ENCODE results near the gene FBXO15. TPM values are rescaled to one million over a fixed set of nuclear protein-coding genes. Genes with fewer than 3 reads are reported as not detected.

The FBXO15 gene
- total and polyA plus RNA-seq, 4 donors: 2.6 to 9.7 (median 5.1) TPM

DNA sequence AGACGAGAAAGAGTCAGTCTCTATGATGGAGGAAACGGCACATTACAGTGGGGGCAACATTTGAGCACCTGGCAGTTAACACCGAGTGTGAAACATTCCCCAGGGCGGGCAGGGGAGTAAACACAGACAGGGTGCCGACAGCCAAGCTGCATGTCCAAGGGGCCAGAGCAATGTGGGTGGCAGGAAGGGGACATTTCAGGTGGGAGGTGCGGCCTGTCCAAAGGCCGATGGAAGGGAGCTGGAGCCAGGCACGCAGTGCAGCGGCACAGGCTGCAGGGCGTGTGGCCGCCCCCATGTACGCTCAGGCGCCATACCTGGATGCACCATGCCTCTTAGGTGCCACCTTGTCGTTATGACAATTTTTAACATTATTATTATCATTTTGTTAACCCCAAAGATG lies 43.9 kb upstream of the FBXO15 start:
- no peak for ATAC-seq (ENCODE audit: insufficient read depth, low FRiP score)
- peaks cover 0 to 13% (median 7%) of the 10 kb centered on the region in 5 donors for H3K4me1 ChIP-seq (ENCODE audit: control insufficient read depth in 5 of 5, insufficient read depth in 5 of 5, low read length in 5 of 5)
- H3K4me3 ChIP-seq: no peak overlapping the region
- 87 to 89% methylated on average over 14 of the region's 14 CpGs for WGBS, 2 donors
- H3K9ac ChIP-seq (ENCODE audit: insufficient read depth in 1 of 2, low read length in 2 of 2): no peak overlapping the region
- H3K36me3 ChIP-seq (ENCODE audit: control insufficient read depth in 4 of 4, insufficient read depth in 4 of 4, low read length in 4 of 4): no peaks in the 10 kb centered on the region
- peaks cover 0 to 2% (median 0%) of the 10 kb centered on the region in 3 donors for H3K27me3 ChIP-seq (ENCODE audit: control insufficient read depth in 3 of 3, insufficient read depth in 3 of 3, low read length in 2 of 3)
- no peak overlapping the region for H3K27ac ChIP-seq (ENCODE audit: low read depth in 1 of 2, low read length in 1 of 2)
- DNase-seq: no peak
- TF ChIP-seq, protein P1, sequence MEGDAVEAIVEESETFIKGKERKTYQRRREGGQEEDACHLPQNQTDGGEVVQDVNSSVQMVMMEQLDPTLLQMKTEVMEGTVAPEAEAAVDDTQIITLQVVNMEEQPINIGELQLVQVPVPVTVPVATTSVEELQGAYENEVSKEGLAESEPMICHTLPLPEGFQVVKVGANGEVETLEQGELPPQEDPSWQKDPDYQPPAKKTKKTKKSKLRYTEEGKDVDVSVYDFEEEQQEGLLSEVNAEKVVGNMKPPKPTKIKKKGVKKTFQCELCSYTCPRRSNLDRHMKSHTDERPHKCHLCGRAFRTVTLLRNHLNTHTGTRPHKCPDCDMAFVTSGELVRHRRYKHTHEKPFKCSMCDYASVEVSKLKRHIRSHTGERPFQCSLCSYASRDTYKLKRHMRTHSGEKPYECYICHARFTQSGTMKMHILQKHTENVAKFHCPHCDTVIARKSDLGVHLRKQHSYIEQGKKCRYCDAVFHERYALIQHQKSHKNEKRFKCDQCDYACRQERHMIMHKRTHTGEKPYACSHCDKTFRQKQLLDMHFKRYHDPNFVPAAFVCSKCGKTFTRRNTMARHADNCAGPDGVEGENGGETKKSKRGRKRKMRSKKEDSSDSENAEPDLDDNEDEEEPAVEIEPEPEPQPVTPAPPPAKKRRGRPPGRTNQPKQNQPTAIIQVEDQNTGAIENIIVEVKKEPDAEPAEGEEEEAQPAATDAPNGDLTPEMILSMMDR (IDR thresholded peaks at IDR 0.05; ENCODE audit: control extremely low read depth, extremely low read depth): no peak
- H3K9me3 ChIP-seq (ENCODE audit: control insufficient read depth in 4 of 4, insufficient read depth in 3 of 4, low read length in 3 of 4): no peaks in the 10 kb centered on the region

DNA sequence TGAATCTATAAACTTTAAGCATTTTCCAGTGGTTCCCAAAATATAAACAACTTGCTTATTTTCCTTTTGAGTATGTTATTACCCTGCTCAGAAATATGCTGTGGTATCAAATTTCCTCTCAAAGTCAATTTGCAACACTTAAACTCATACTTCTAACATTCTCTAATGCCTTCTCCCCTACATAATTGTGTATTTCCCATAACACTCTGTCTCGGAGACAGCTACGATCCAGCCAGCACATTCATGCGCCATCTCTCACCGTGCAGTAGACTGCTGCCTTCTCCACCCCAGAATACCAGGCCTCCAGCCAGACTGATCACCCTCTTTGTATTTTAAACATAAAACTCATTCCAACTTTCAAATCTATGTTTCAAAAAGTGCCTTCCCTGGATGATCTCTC lies 42.5 kb upstream of the FBXO15 start:
- Histone ChIP-seq H3K27me3 (ENCODE audit: control insufficient read depth in 3 of 3, insufficient read depth in 3 of 3, low read length in 2 of 3) (peaks cover 0 to 2% (median 0%) of the 10 kb centered on the region in 3 donors), H3K4me1 (ENCODE audit: control insufficient read depth in 5 of 5, insufficient read depth in 5 of 5, low read length in 5 of 5) (peaks cover 0 to 13% (median 2%) of the 10 kb centered on the region in 5 donors), H3K27ac (ENCODE audit: low read depth in 1 of 2, low read length in 1 of 2) (no peak overlapping the region), H3K36me3 (ENCODE audit: control insufficient read depth in 4 of 4, insufficient read depth in 4 of 4, low read length in 4 of 4) (no peaks in the 10 kb centered on the region), H3K9me3 (ENCODE audit: control insufficient read depth in 4 of 4, insufficient read depth in 3 of 4, low read length in 3 of 4) (no peaks in the 10 kb centered on the region), H3K4me3 (no peak overlapping the region), H3K9ac (ENCODE audit: insufficient read depth in 1 of 2, low read length in 2 of 2) (no peak overlapping the region)
- WGBS, 2 donors: 63 to 71% methylated on average over 4 of the region's 4 CpGs
- TF ChIP-seq, protein P1 (IDR thresholded peaks at IDR 0.05; ENCODE audit: control extremely low read depth, extremely low read depth): no peak
- ATAC-seq (ENCODE audit: insufficient read depth, low FRiP score): no peak
- peak in 2 of 3 donors; percentile 22 to 56 for DNase-seq

DNA sequence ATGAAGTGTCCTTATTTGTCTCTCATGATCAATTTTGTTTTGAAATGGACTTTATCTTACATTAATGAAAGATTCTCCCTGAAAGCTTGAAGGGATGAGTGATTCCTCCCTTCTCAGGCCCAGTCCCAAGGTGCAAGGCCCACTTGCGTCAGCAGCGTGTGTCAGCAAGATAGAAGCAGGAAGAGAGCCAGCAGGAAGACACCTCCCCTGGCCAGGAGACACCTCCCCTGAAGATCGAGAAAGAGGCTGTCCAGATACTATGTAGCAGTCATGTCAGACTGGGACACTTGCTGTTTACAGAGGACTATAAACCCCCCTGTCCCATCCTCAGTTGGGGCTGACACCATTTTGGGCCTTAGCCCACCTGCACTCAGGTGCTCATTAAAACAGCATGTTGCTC lies 39.0 kb upstream of the FBXO15 start:
- Histone ChIP-seq H3K27me3 (ENCODE audit: control insufficient read depth in 3 of 3, insufficient read depth in 3 of 3, low read length in 2 of 3) (no peaks in the 10 kb centered on the region), H3K9me3 (ENCODE audit: control insufficient read depth in 4 of 4, insufficient read depth in 3 of 4, low read length in 3 of 4) (no peaks in the 10 kb centered on the region), H3K4me3 (no peak overlapping the region), H3K9ac (ENCODE audit: insufficient read depth in 1 of 2, low read length in 2 of 2) (no peak overlapping the region), H3K4me1 (ENCODE audit: control insufficient read depth in 5 of 5, insufficient read depth in 5 of 5, low read length in 5 of 5) (peaks cover 0 to 14% (median 2%) of the 10 kb centered on the region in 5 donors), H3K27ac (ENCODE audit: low read depth in 1 of 2, low read length in 1 of 2) (no peak overlapping the region), H3K36me3 (ENCODE audit: control insufficient read depth in 4 of 4, insufficient read depth in 4 of 4, low read length in 4 of 4) (no peaks in the 10 kb centered on the region)
- DNase-seq (no peak), ATAC-seq (ENCODE audit: insufficient read depth, low FRiP score) (no peak)
- WGBS, 2 donors: 79 to 86% methylated on average over 3 of the region's 3 CpGs
- TF ChIP-seq, protein P1 (IDR thresholded peaks at IDR 0.05; ENCODE audit: control extremely low read depth, extremely low read depth): no peak

DNA sequence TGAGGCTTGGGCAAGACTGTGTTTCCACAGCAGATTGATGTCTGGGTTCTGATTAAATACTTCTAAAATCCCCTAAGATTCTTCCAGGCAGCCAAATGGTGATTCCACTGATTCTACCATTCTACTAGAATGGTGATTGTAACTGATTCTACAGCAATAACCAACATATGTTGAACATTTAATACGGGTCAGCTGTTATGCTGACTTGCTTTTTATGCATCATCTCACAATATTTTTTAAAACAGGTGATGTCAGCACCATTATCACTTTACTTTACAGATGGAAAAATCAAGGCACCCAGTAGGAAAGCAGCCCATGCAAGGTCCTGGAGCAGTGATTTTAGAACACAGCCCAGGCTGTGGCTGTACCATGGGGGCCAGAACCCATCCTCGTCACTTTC lies 38.2 kb upstream of the FBXO15 start:
- WGBS, 2 donors: 92% methylated on average over 2 of the region's 2 CpGs
- Histone ChIP-seq H3K9me3 (ENCODE audit: control insufficient read depth in 4 of 4, insufficient read depth in 3 of 4, low read length in 3 of 4) (no peaks in the 10 kb centered on the region), H3K4me3 (no peak overlapping the region), H3K36me3 (ENCODE audit: control insufficient read depth in 4 of 4, insufficient read depth in 4 of 4, low read length in 4 of 4) (no peaks in the 10 kb centered on the region), H3K9ac (ENCODE audit: insufficient read depth in 1 of 2, low read length in 2 of 2) (no peak overlapping the region), H3K27me3 (ENCODE audit: control insufficient read depth in 3 of 3, insufficient read depth in 3 of 3, low read length in 2 of 3) (no peaks in the 10 kb centered on the region), H3K27ac (ENCODE audit: low read depth in 1 of 2, low read length in 1 of 2) (no peak overlapping the region), H3K4me1 (ENCODE audit: control insufficient read depth in 5 of 5, insufficient read depth in 5 of 5, low read length in 5 of 5) (peaks cover 0 to 14% (median 2%) of the 10 kb centered on the region in 5 donors)
- no peak for DNase-seq
- no peak for ATAC-seq (ENCODE audit: insufficient read depth, low FRiP score)
- TF ChIP-seq, protein P1 (IDR thresholded peaks at IDR 0.05; ENCODE audit: control extremely low read depth, extremely low read depth): no peak
